NK-92 (cell line): ENCODE results near the gene TMEM114.

Experiments
- DNase-seq: peaks from one replicate; lab custom pipeline; 2025; ENCODE audit not compliant: unreplicated experiment; lab: John Stamatoyannopoulos, UW

The TMEM114 gene

GRCh38 chr16:8611886-8612600 lies 21.7 kb upstream of the TMEM114 start:
- no peak for DNase-seq

- DNase-seq, result no peak
Measured at GRCh38 chr16:8611122-8611521, 20.8 kb upstream of the TMEM114 start.

- no peak for DNase-seq
Measured at GRCh38 chr16:8607214-8607613, 16.9 kb upstream of the TMEM114 start.

- no peak for DNase-seq
Measured at GRCh38 chr16:8605554-8605953, 15.2 kb upstream of the TMEM114 start.

GRCh38 chr16:8600144-8600775 lies 9.9 kb upstream of the TMEM114 start:
- no peak for DNase-seq

GRCh38 chr16:8596581-8596980 lies 6.3 kb upstream of the TMEM114 start:
- no peak for DNase-seq

- no peak for DNase-seq
Measured at GRCh38 chr16:8595783-8596182, 5.5 kb upstream of the TMEM114 start.

- no peak for DNase-seq
Measured at GRCh38 chr16:8594149-8594666, 3.9 kb upstream of the TMEM114 start.

GRCh38 chr16:8591451-8591850 lies 1.1 kb upstream of the TMEM114 start:
- no peak for DNase-seq

- DNase-seq, result no peak
Measured at GRCh38 chr16:8590811-8591210, 500 bp upstream of the TMEM114 start.

- DNase-seq, result no peak
Measured at GRCh38 chr16:8589057-8589899, 1.0 kb downstream of the TMEM114 start.

GRCh38 chr16:8588682-8589056 lies 1.6 kb downstream of the TMEM114 start:
- DNase-seq, result no peak

- DNase-seq, result no peak
Measured at GRCh38 chr16:8587065-8587464, 3.2 kb downstream of the TMEM114 start.

- no peak for DNase-seq
Measured at GRCh38 chr16:8585857-8586256, 4.5 kb downstream of the TMEM114 start.

GRCh38 chr16:8585041-8585440 lies 5.3 kb downstream of the TMEM114 start:
- no peak for DNase-seq

GRCh38 chr16:8583732-8584131 lies 6.6 kb downstream of the TMEM114 start:
- no peak for DNase-seq

- no peak for DNase-seq
Measured at GRCh38 chr16:8583199-8583598, 7.1 kb downstream of the TMEM114 start.

GRCh38 chr16:8581831-8582580 lies 8.3 kb downstream of the TMEM114 start:
- no peak for DNase-seq

GRCh38 chr16:8579559-8579958 lies 10.8 kb downstream of the TMEM114 start:
- DNase-seq, result no peak

GRCh38 chr16:8577678-8578304 lies 12.5 kb downstream of the TMEM114 start:
- DNase-seq, result no peak
